ENCODE results near the gene DRD1.

DRD1 gene

DNA sequence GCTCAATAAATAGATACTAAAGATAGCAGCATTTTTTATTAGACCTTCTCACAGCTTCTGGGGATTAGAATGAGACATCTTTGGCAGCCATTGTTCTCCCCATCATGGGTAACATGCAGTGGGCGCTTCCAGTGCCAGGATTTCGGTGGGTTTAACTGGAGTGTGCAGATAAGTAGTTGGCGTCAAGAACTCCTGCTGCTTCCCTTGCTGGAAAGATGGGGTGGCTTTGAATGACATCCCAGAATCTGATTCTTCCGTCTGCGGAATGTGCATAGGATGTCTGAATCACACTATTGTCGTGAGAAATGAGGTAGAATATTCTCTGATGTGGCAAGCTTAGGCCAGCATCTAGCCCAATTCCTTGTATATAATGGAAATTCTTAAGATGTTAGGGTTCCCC, 41.6 kb upstream of the DRD1 start:
- DNase-seq (ENCODE audit: low read depth), result no peak
- no peak overlapping the region for H3K4me3 ChIP-seq (ENCODE audit: low read length)
- TF ChIP-seq CTCF (conservative IDR thresholded peaks at IDR 0.05; ENCODE audit: low read length), result no peak

GRCh38 chr5:175484829-175485228, 40.8 kb upstream of the DRD1 start:
- no peak for DNase-seq (ENCODE audit: low read depth)
- no peak for TF ChIP-seq CTCF (conservative IDR thresholded peaks at IDR 0.05; ENCODE audit: low read length)
- no peak overlapping the region for H3K4me3 ChIP-seq (ENCODE audit: low read length)

- no peak for TF ChIP-seq CTCF (conservative IDR thresholded peaks at IDR 0.05; ENCODE audit: low read length)
- no peak overlapping the region for H3K4me3 ChIP-seq (ENCODE audit: low read length)
- DNase-seq (ENCODE audit: low read depth), result no peak
These were observed 40.3 kb upstream of the DRD1 start for GRCh38 chr5:175484322-175484721.

DNA sequence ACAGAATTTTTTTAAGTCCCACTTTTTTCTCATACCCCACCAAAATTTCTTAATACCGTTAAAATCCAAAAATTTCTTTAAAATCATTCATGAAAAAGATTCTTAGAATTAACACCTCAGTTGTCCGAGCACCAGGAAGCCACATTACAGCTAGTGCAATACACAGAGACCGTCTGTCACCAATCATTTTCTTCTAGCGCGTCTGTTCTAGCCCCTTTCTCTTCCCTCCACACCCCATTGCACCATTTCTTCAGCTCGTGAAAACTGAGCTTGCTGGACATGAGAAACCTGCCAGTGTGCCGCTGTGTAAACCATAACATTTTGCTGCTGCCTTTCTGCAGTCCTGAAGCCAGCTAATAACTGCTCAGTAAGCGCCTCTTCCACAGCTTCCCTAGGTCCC, 39.4 kb upstream of the DRD1 start:
- no peak for DNase-seq (ENCODE audit: low read depth)
- no peak for TF ChIP-seq CTCF (conservative IDR thresholded peaks at IDR 0.05; ENCODE audit: low read length)
- H3K4me3 ChIP-seq (ENCODE audit: low read length), result no peak overlapping the region

GRCh38 chr5:175479125-175479881, 35.3 kb upstream of the DRD1 start:
- peak overlapping the region; percentile 93 for H3K4me3 ChIP-seq (ENCODE audit: low read length)
- TF ChIP-seq CTCF (conservative IDR thresholded peaks at IDR 0.05; ENCODE audit: low read length), result no peak
- no peak for DNase-seq (ENCODE audit: low read depth)

- peak within 1 kb of the TSS; percentile 93 for H3K4me3 ChIP-seq (ENCODE audit: low read length)
- peak; percentile 65 for DNase-seq (ENCODE audit: low read depth)
- TF ChIP-seq CTCF (conservative IDR thresholded peaks at IDR 0.05; ENCODE audit: low read length), result no peak
These were observed 34.6 kb upstream of the DRD1 start, which contains the start of gene SFXN1 for GRCh38 chr5:175478384-175479124. TSS of gene SFXN1 (plus strand) at chr5:175478560. CDS start at chr5:175492104, 13,544 bp downstream.

- DNase-seq (ENCODE audit: low read depth), result no peak
- peak overlapping the region; percentile 93 for H3K4me3 ChIP-seq (ENCODE audit: low read length)
- TF ChIP-seq CTCF (conservative IDR thresholded peaks at IDR 0.05; ENCODE audit: low read length), result no peak
These were observed 34.0 kb upstream of the DRD1 start for GRCh38 chr5:175478008-175478383.

Measured in AG10803 (cell line).